Chondrocyte (in vitro differentiated cells): ENCODE data around the gene SPATA12. TPM values are rescaled to one million over a fixed set of nuclear protein-coding genes. Genes with fewer than 3 reads are reported as not detected.

Experiments used
- DNase-seq: peaks from one replicate; pipeline ENCODE4 v3.0.0; 2021; ENCODE audit warnings: mixed read lengths, low spot score
- H3K27ac Mint-ChIP-seq: one replicate; pipeline ENCODE4 v1.8.0; 2021; ENCODE audit warnings: mild to moderate bottlenecking, moderate library complexity, mixed read lengths; ENCODE audit not compliant: unreplicated experiment
- H3K27me3 Mint-ChIP-seq: 2 replicates; pipeline ENCODE4 v1.8.0; 2021; ENCODE audit warnings: low read depth, mixed read lengths
- H3K36me3 Mint-ChIP-seq: 2 replicates; pipeline ENCODE4 v1.8.0; 2021; ENCODE audit warnings: low read depth, mixed read lengths
- H3K4me1 Mint-ChIP-seq: 2 replicates; pipeline ENCODE4 v1.8.0; 2021; ENCODE audit warnings: low read depth, mild to moderate bottlenecking, mixed read lengths
- H3K4me3 Mint-ChIP-seq: one replicate; pipeline ENCODE4 v1.8.0; 2021; ENCODE audit warnings: mild to moderate bottlenecking, moderate library complexity, mixed read lengths; ENCODE audit not compliant: unreplicated experiment
- H3K9me3 Mint-ChIP-seq: 2 replicates; pipeline ENCODE4 v1.8.0; 2021; ENCODE audit warnings: low read depth, mixed read lengths
- CTCF ChIP-seq: fragments of 200-600 bp; sonication (generic); IDR thresholded peaks from 2 replicates; pipeline ENCODE4 v1.5.0; 2021; ENCODE audit warnings: antibody characterized with exemption, mild to moderate bottlenecking, moderate library complexity
- total RNA-seq: library from RNA; stranded (reverse); gene quantifications from 3 replicates; pipeline ENCODE4 v1.2.1, GENCODE V29; 2021

SPATA12 gene
- total RNA-seq, 1 donor from 2014 or later, result not detected

GRCh38 chr3:57017459-57017845, 43.0 kb upstream of the SPATA12 start:
- no peak for DNase-seq
- H3K36me3 Mint-ChIP-seq, result no peaks in the 10 kb centered on the region
- H3K4me1 Mint-ChIP-seq, result peaks cover 27% of the 10 kb centered on the region
- no peak for TF ChIP-seq CTCF
- no peaks in the 10 kb centered on the region for H3K27me3 Mint-ChIP-seq
- no peak overlapping the region for H3K4me3 Mint-ChIP-seq
- H3K27ac Mint-ChIP-seq, result peak overlapping the region; percentile 99
- peaks cover 3% of the 10 kb centered on the region for H3K9me3 Mint-ChIP-seq

GRCh38 chr3:57018246-57018645, 42.2 kb upstream of the SPATA12 start:
- Mint-ChIP-seq H3K9me3 (peaks cover 3% of the 10 kb centered on the region), H3K27ac (no peak overlapping the region), H3K36me3 (no peaks in the 10 kb centered on the region), H3K4me3 (no peak overlapping the region), H3K27me3 (no peaks in the 10 kb centered on the region), H3K4me1 (peaks cover 27% of the 10 kb centered on the region)
- DNase-seq, result no peak
- no peak for TF ChIP-seq CTCF

- Mint-ChIP-seq H3K9me3 (no peaks in the 10 kb centered on the region), H3K27ac (no peak overlapping the region), H3K27me3 (no peaks in the 10 kb centered on the region), H3K4me3 (no peak overlapping the region), H3K36me3 (no peaks in the 10 kb centered on the region), H3K4me1 (peaks cover 27% of the 10 kb centered on the region)
- TF ChIP-seq CTCF, result no peak
- no peak for DNase-seq
These were observed 41.4 kb upstream of the SPATA12 start for GRCh38 chr3:57019057-57019456.

- TF ChIP-seq CTCF, result no peak
- H3K36me3 Mint-ChIP-seq, result no peaks in the 10 kb centered on the region
- no peak overlapping the region for H3K4me3 Mint-ChIP-seq
- DNase-seq, result no peak
- H3K4me1 Mint-ChIP-seq, result no peaks in the 10 kb centered on the region
- H3K27me3 Mint-ChIP-seq, result no peaks in the 10 kb centered on the region
- H3K27ac Mint-ChIP-seq, result no peak overlapping the region
- no peaks in the 10 kb centered on the region for H3K9me3 Mint-ChIP-seq
These were observed 35.2 kb upstream of the SPATA12 start for GRCh38 chr3:57025237-57025636.

GRCh38 chr3:57026944-57027343, 33.5 kb upstream of the SPATA12 start:
- H3K27me3 Mint-ChIP-seq, result no peaks in the 10 kb centered on the region
- H3K9me3 Mint-ChIP-seq, result no peaks in the 10 kb centered on the region
- H3K4me3 Mint-ChIP-seq, result no peak overlapping the region
- TF ChIP-seq CTCF, result no peak
- no peak for DNase-seq
- H3K4me1 Mint-ChIP-seq, result no peaks in the 10 kb centered on the region
- no peak overlapping the region for H3K27ac Mint-ChIP-seq
- no peaks in the 10 kb centered on the region for H3K36me3 Mint-ChIP-seq
